A673 (cell line): ENCODE data around the gene KRT1. TPM values are rescaled to one million over a fixed set of nuclear protein-coding genes. Genes with fewer than 3 reads are reported as not detected.

Experiments used
- Bru-seq: library from RNA; stranded (reverse); fragments of 400-500 nt; gene quantifications from one replicate; lab custom pipeline; 2021; lab: Mats Ljungman, UMichigan
- BruChase-seq, 2 experiments: library from RNA; stranded (reverse); fragments of 400-500 nt; gene quantifications; one replicate each; lab custom pipeline; 2021; lab: Mats Ljungman, UMichigan
- BruUV-seq: library from RNA; stranded (reverse); fragments of 400-500 nt; replicated peaks from 2 replicates; lab custom pipeline; 2021; lab: Mats Ljungman, UMichigan
- CTCF ChIA-PET: fragments of 300-600 bp; sonication (Branson Sonifier 250); formaldehyde crosslinking; loops from one replicate; lab custom pipeline; 2022; ENCODE audit warnings: antibody characterized with exemption; lab: Charles Lee
- POLR2A ChIA-PET: fragments of 300-600 bp; sonication (Branson Sonifier 250); formaldehyde crosslinking; loops from one replicate; lab custom pipeline; 2022; ENCODE audit warnings: antibody characterized with exemption; ENCODE audit not compliant: low non-redundant PET; lab: Charles Lee
- DNase-seq: peaks from one replicate; pipeline ENCODE4 v3.0.0-alpha.2; 2015; ENCODE audit warnings: low spot score
- H3K27ac ChIP-seq: fragments of 200-600 bp; sonication (generic); 2 replicates; pipeline ENCODE4 v1.5.1; 2016; ENCODE audit warnings: mixed run types, low read depth, mild to moderate bottlenecking, mixed read lengths, antibody characterized with exemption, low read length; ENCODE audit not compliant: poor library complexity, severe bottlenecking
- H3K27me3 ChIP-seq: fragments of 200-600 bp; sonication (generic); replicated peaks from 2 replicates; pipeline ENCODE4 v1.6.1; 2017; ENCODE audit warnings: mixed run types, low read depth, mild to moderate bottlenecking, mixed read lengths, antibody characterized with exemption, low read length; ENCODE audit not compliant: insufficient read depth, poor library complexity
- H3K36me3 ChIP-seq: fragments of 200-600 bp; sonication (generic); 2 replicates; pipeline ENCODE4 v1.6.1; 2016; ENCODE audit warnings: mixed run types, mild to moderate bottlenecking, mixed read lengths, antibody characterized with exemption, low read length; ENCODE audit not compliant: insufficient read depth, poor library complexity, severe bottlenecking
- H3K4me1 ChIP-seq: fragments of 200-600 bp; sonication (generic); 2 replicates; pipeline ENCODE4 v1.6.1; 2017; ENCODE audit warnings: mixed run types, mild to moderate bottlenecking, mixed read lengths, antibody characterized with exemption, low read length; ENCODE audit not compliant: insufficient read depth, poor library complexity, severe bottlenecking
- H3K4me3 ChIP-seq: fragments of 200-600 bp; sonication (generic); 2 replicates; pipeline ENCODE4 v1.5.1; 2016; ENCODE audit warnings: low read depth, mixed run types, mild to moderate bottlenecking, mixed read lengths, low read length; ENCODE audit not compliant: poor library complexity, severe bottlenecking
- H3K9me3 ChIP-seq: fragments of 200-600 bp; sonication (generic); 2 replicates; pipeline ENCODE4 v1.6.1; 2016; ENCODE audit warnings: mixed run types, low read depth, mild to moderate bottlenecking, mixed read lengths, antibody characterized with exemption, low read length; ENCODE audit not compliant: poor library complexity, severe bottlenecking
- EZH2 ChIP-seq: fragments of 200-600 bp; sonication (generic); IDR thresholded peaks from 2 replicates; pipeline ENCODE4 v1.6.1; 2017; ENCODE audit warnings: borderline replicate concordance, low read depth, mild to moderate bottlenecking, mixed read lengths, antibody characterized with exemption, low read length; ENCODE audit not compliant: poor library complexity, severe bottlenecking
- intact Hi-C: fragments of 100-400 bp; cut with micrococcal nuclease; formaldehyde crosslinking; loops from one replicate; pipeline ENCODE4 v1.10.0; 2022; ENCODE audit not compliant: unreplicated experiment
- long read RNA-seq: library from polyadenylated mRNA; stranded (forward); transcript quantifications from one replicate; pipeline ENCODE4 v2.0.0, GENCODE V29; 2022
- total RNA-seq: library from RNA; stranded (reverse); gene quantifications from 2 replicates; pipeline ENCODE4 v1.2.3, GENCODE V29; 2021
- TF ChIP-seq, protein P1 (sequence below): fragments of 300-800, 200-600 bp; sonication (generic); conservative IDR thresholded peaks from 2 replicates; pipeline ENCODE4 v1.5.1; 2017; ENCODE audit warnings: low read depth, mild to moderate bottlenecking, antibody characterized with exemption, low read length, moderate library complexity, mixed read lengths

KRT1 gene
- total RNA-seq (not detected in 2 replicates), Bru-seq, nascent RNA (not detected), BruChase-seq, experiment 1, labeled RNA remaining after a 2-hour chase (not detected), BruChase-seq, experiment 2, labeled RNA remaining after a 6-hour chase (not detected)
- long read RNA-seq = 0 reads

DNA sequence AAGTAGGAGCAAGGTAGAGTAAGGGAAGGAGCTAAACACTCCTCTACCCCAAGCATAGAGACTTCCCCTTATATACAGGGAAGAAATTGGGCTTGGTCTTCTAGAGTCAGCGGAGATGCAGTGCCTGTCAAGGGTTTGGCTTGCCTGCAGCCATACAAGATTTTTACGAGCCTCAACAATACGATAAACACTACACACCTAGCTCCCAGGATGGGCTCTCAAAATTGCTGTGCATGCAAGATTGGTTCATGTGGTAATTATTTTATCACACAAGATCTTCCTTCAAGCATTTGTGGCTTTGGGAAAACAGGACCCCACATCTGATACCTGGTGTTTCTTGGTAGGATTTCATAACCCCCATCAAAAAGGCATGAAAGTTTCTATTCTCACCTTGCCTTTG is at the start of gene KRT1:
Gene KRT1 (minus strand): TSS at position 45 of the 400 bp plus-strand sequence. CDS start 59 bp downstream, outside the sequence.
- TF ChIP-seq EZH2 = no peak
- TF ChIP-seq, protein P1, sequence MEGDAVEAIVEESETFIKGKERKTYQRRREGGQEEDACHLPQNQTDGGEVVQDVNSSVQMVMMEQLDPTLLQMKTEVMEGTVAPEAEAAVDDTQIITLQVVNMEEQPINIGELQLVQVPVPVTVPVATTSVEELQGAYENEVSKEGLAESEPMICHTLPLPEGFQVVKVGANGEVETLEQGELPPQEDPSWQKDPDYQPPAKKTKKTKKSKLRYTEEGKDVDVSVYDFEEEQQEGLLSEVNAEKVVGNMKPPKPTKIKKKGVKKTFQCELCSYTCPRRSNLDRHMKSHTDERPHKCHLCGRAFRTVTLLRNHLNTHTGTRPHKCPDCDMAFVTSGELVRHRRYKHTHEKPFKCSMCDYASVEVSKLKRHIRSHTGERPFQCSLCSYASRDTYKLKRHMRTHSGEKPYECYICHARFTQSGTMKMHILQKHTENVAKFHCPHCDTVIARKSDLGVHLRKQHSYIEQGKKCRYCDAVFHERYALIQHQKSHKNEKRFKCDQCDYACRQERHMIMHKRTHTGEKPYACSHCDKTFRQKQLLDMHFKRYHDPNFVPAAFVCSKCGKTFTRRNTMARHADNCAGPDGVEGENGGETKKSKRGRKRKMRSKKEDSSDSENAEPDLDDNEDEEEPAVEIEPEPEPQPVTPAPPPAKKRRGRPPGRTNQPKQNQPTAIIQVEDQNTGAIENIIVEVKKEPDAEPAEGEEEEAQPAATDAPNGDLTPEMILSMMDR = no peak

DNA sequence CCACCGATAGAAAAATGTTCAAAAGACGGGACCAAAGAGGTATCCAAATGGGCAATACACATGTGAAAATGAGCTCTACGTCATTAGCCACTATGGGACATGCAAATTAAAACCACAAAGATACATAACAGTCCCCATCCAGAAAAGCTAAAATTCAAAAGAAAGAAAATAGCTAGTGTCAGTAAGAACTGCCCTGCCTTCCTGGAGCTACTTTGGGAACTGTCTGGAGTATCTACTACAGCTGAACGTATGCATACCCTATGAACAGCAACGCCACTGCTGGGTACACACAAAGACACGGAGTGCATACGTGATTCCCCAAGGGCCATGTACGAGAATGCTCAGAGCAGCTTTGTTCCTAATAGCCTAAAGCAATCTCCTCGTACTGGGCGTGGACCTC is 48.9 kb upstream of the KRT1 start:
- Histone ChIP-seq H3K27me3 (peaks cover 31% of the 10 kb centered on the region), H3K36me3 (no peaks in the 10 kb centered on the region), H3K4me1 (no peaks in the 10 kb centered on the region), H3K9me3 (no peaks in the 10 kb centered on the region), H3K4me3 (no peak overlapping the region), H3K27ac (no peak overlapping the region)
- no peak for DNase-seq
- intact Hi-C loops = no loop called here
- BruUV-seq = no TSS peak
- no peak for TF ChIP-seq EZH2
- ChIA-PET POLR2A (no interaction called here), CTCF (no interaction called here)

More for the DNA sequence above, at the start of gene KRT1:
- ChIA-PET CTCF (no interaction called here), POLR2A (no interaction called here)
- no peak for DNase-seq
- BruUV-seq = no TSS peak
- no peak within 1 kb of the TSS for H3K27ac ChIP-seq
- intact Hi-C loops = no loop called here
- no peak within 1 kb of the TSS for H3K4me3 ChIP-seq
- H3K9me3 ChIP-seq = no peaks in the 10 kb centered on the region
- no peaks in the 10 kb centered on the region for H3K4me1 ChIP-seq
- no peaks in the 10 kb centered on the region for H3K36me3 ChIP-seq
- peaks cover 7% of the 10 kb centered on the region for H3K27me3 ChIP-seq

DNA sequence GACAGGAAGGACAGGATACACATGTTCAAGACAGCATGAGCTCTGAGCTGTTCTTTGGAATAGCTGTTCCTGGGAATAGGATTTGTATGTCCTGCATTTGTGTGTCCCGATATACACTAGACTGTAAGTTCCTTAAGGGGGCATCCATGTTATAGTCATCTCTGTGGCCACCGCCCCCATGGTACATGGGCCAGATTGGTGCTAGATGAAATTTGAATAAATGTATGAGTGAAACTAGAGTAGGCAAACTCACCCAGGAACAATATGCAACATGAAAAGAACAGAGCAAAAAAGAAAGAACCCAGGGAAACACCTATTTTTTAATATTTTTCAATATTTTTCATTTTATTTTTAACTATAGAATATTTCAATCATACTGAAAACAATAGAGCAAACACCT is 48.2 kb upstream of the KRT1 start:
- no peaks in the 10 kb centered on the region for H3K9me3 ChIP-seq
- no peak overlapping the region for H3K27ac ChIP-seq
- TF ChIP-seq EZH2 = no peak
- TF ChIP-seq, protein P1 = no peak
- BruUV-seq = no TSS peak
- H3K36me3 ChIP-seq = no peaks in the 10 kb centered on the region
- DNase-seq = no peak
- H3K4me3 ChIP-seq = no peak overlapping the region
- intact Hi-C loops = no loop called here
- POLR2A ChIA-PET = no interaction called here
- CTCF ChIA-PET = no interaction called here
- H3K4me1 ChIP-seq = no peaks in the 10 kb centered on the region
- peaks cover 31% of the 10 kb centered on the region for H3K27me3 ChIP-seq

DNA sequence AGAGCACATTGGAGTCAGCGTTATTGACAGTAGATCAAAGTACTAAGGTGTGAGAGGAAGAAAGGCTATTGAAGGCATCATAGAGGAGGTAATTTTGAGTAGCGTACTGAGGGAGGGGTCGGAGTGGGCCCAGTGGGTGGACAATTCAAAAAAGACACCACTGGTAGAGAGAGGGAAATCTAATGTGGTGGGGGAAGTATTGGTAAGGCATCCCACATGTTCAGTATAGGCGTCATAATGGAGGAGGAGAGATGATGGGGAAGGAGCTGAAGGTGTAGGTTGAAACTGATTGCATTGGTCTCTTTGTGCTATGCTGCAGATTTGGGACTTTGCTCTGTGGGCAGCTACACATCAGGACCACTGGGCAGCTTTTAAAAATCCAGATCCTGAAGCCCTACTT is 46.8 kb upstream of the KRT1 start:
- Histone ChIP-seq H3K27ac (no peak overlapping the region), H3K9me3 (no peaks in the 10 kb centered on the region), H3K4me3 (no peak overlapping the region), H3K27me3 (peaks cover 21% of the 10 kb centered on the region), H3K36me3 (no peaks in the 10 kb centered on the region), H3K4me1 (no peaks in the 10 kb centered on the region)
- CTCF ChIA-PET = no interaction called here
- POLR2A ChIA-PET = no interaction called here
- intact Hi-C loops = no loop called here
- no TSS peak for BruUV-seq
- TF ChIP-seq EZH2 = no peak
- TF ChIP-seq, protein P1 = no peak
- DNase-seq = no peak
